Effector memory CD8-positive, alpha-beta T cell (primary cell): ENCODE results near the gene TPP1.

Experiments used
- ATAC-seq: fragments of 150-1000 bp; cut with Tn5 transposase; replicated peaks from 2 replicates; pipeline ENCODE4 v1.10.0; 2021; ENCODE audit warnings: mild to moderate bottlenecking, moderate library complexity
- DNase-seq, 3 experiments: peaks; one replicate each; pipeline ENCODE4 v3.0.0; 2021
- H3K27ac Mint-ChIP-seq, 2 donors: one replicate each; pipeline ENCODE4 v1.8.0; 2022; ENCODE audit warnings: mild to moderate bottlenecking in 2 of 2, mixed read lengths in 2 of 2, moderate library complexity in 2 of 2
- H3K27me3 Mint-ChIP-seq, 2 donors: one replicate each; pipeline ENCODE4 v1.8.0; 2022; ENCODE audit warnings: mixed read lengths in 2 of 2
- H3K36me3 Mint-ChIP-seq: one replicate; pipeline ENCODE4 v1.8.0; 2022; ENCODE audit warnings: mild to moderate bottlenecking, moderate library complexity, mixed read lengths; ENCODE audit not compliant: insufficient read depth
- H3K4me1 Mint-ChIP-seq, 2 donors: one replicate each; pipeline ENCODE4 v1.8.0; 2022; ENCODE audit warnings: low read depth in 2 of 2, mixed read lengths in 2 of 2
- H3K4me3 Mint-ChIP-seq, 2 donors: one replicate each; pipeline ENCODE4 v1.8.0; 2022; ENCODE audit warnings: mild to moderate bottlenecking in 2 of 2, mixed read lengths in 2 of 2, moderate library complexity in 2 of 2
- H3K9me3 Mint-ChIP-seq, 2 donors: one replicate each; pipeline ENCODE4 v1.8.0; 2022; ENCODE audit warnings: mixed read lengths in 2 of 2

TPP1 gene

GRCh38 chr11:6655020-6655789, 36.0 kb upstream of the TPP1 start:
- H3K4me3 Mint-ChIP-seq = no peak overlapping the region
- DNase-seq (no peak), ATAC-seq (peak; percentile 56)
- H3K27me3 Mint-ChIP-seq = peaks cover 4 to 9% of the 10 kb centered on the region in 2 donors
- H3K27ac Mint-ChIP-seq = no peak overlapping the region
- H3K9me3 Mint-ChIP-seq = no peaks in the 10 kb centered on the region
- H3K36me3 Mint-ChIP-seq = no peaks in the 10 kb centered on the region
- peaks cover 0 to 6% of the 10 kb centered on the region in 2 donors for H3K4me1 Mint-ChIP-seq

DNA sequence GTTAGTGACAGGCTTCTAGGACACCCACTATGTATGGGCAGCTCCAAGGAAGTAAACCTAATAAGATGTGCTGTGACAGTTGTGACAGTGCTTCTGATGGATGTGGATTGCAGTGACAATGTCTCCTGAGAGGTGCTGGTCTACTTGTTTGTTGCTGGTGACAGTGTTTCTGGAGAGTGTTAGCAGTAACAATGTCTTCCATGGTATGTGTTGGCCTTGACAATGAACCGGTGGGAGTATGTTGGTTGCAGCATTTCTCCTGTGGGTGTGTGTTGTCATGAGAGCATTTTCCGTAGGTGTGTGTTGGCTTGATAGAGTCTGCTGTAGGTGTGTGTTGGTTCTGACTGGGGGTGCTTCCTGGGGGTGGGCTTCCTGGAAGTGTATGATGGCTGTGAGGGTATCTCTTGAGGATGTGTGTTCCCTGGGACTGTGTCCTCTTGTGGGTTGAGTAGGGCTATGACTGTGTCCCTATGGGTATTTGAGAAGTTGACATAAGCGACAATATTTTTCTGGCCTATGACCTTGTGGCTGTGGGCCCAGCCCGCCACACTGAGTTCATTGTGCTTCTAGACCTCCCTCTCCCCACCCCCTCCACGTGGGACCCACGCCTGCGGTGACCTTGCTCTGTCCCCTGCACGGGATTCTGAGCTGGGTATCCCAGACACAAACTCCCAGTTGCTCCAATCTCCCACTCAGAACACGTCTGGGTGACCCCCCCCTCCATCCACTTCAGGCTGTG, 35.2 kb upstream of the TPP1 start:
- Mint-ChIP-seq H3K9me3 (no peaks in the 10 kb centered on the region), H3K4me1 (peaks cover 0 to 6% of the 10 kb centered on the region in 2 donors)
- ATAC-seq = no peak

GRCh38 chr11:6653656-6654055, 34.4 kb upstream of the TPP1 start:
- H3K27me3 Mint-ChIP-seq = peaks cover 4 to 9% of the 10 kb centered on the region in 2 donors
- H3K36me3 Mint-ChIP-seq = no peaks in the 10 kb centered on the region
- no peak overlapping the region for H3K4me3 Mint-ChIP-seq
- ATAC-seq (no peak), DNase-seq (no peak)
- H3K9me3 Mint-ChIP-seq = no peaks in the 10 kb centered on the region
- H3K27ac Mint-ChIP-seq = no peak overlapping the region
- peaks cover 0 to 6% of the 10 kb centered on the region in 2 donors for H3K4me1 Mint-ChIP-seq

More for the DNA sequence above, 35.2 kb upstream of the TPP1 start:
- Mint-ChIP-seq H3K36me3 (no peaks in the 10 kb centered on the region), H3K4me3 (no peak overlapping the region), H3K27me3 (peaks cover 4 to 9% of the 10 kb centered on the region in 2 donors), H3K27ac (no peak overlapping the region)
- DNase-seq = no peak

- ATAC-seq (no peak), DNase-seq (no peak)
- no peak overlapping the region for H3K4me3 Mint-ChIP-seq
- no peaks in the 10 kb centered on the region for H3K36me3 Mint-ChIP-seq
- H3K27me3 Mint-ChIP-seq = peaks cover 4 to 9% of the 10 kb centered on the region in 2 donors
- H3K4me1 Mint-ChIP-seq = peaks cover 0 to 6% of the 10 kb centered on the region in 2 donors
- H3K27ac Mint-ChIP-seq = no peak overlapping the region
- no peaks in the 10 kb centered on the region for H3K9me3 Mint-ChIP-seq
Measured at GRCh38 chr11:6653097-6653496, 33.9 kb upstream of the TPP1 start.

- no peak for DNase-seq
- Mint-ChIP-seq H3K9me3 (no peaks in the 10 kb centered on the region), H3K27ac (no peak overlapping the region), H3K4me1 (peaks cover 0 to 6% of the 10 kb centered on the region in 2 donors), H3K4me3 (no peak overlapping the region), H3K27me3 (peaks cover 4 to 9% of the 10 kb centered on the region in 2 donors), H3K36me3 (no peaks in the 10 kb centered on the region)
- no peak for ATAC-seq
Measured at GRCh38 chr11:6652182-6652581, 33.0 kb upstream of the TPP1 start.

GRCh38 chr11:6650980-6651379, 31.8 kb upstream of the TPP1 start:
- no peak for DNase-seq
- ATAC-seq = no peak
- Mint-ChIP-seq H3K27ac (no peak overlapping the region), H3K27me3 (peaks cover 0 to under 1% of the 10 kb centered on the region in 2 donors), H3K4me3 (no peak overlapping the region), H3K9me3 (no peaks in the 10 kb centered on the region), H3K4me1 (peaks cover 0 to 1% of the 10 kb centered on the region in 2 donors), H3K36me3 (no peaks in the 10 kb centered on the region)

DNA sequence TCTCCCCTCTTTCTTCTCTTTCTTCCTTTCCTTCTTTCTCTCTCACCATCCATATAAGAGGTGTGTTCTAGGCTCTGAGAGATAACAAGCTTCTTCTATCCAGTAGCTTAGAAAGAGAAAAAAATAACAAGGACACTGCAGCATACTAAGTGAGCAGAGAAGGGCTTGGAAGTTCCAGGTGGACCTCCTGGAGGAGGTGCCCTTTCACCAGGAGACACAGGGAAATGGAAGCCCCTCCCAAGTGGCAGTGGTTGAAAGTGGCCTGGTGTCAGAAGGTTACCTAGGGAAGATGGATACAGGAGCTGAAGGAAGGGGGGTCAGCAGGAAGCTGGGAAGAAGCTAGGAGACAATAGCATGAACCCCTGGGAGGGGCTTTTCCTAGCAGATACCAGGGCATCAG, 30.9 kb upstream of the TPP1 start:
- Mint-ChIP-seq H3K36me3 (no peaks in the 10 kb centered on the region), H3K4me3 (no peak overlapping the region), H3K27me3 (no peaks in the 10 kb centered on the region), H3K9me3 (no peaks in the 10 kb centered on the region), H3K4me1 (peaks cover 0 to 1% of the 10 kb centered on the region in 2 donors), H3K27ac (no peak overlapping the region)
- ATAC-seq = no peak
- DNase-seq = no peak

DNA sequence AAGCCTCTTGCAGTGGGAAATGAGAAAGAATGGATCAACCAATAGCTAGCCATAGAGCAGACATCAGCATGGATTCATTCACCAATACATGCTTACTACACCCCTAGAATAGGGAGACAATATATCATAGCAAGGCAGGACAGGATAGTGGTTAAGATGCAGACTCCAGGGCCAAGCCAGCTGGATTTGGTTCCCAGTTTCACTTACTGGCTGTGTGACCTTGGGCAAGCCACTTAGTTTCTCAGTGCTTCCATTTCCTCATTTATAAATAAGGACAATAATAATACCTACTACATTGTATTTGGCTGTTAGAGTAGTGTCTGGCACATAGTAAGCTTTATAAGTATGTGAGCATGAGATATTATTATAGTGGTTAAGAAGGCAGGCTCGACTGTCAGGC, 29.3 kb upstream of the TPP1 start:
- ATAC-seq (no peak), DNase-seq (no peak)
- peaks cover 0 to 5% of the 10 kb centered on the region in 2 donors for H3K4me1 Mint-ChIP-seq
- no peak overlapping the region for H3K27ac Mint-ChIP-seq
- H3K27me3 Mint-ChIP-seq = no peaks in the 10 kb centered on the region
- no peaks in the 10 kb centered on the region for H3K36me3 Mint-ChIP-seq
- no peaks in the 10 kb centered on the region for H3K9me3 Mint-ChIP-seq
- no peak overlapping the region for H3K4me3 Mint-ChIP-seq

DNA sequence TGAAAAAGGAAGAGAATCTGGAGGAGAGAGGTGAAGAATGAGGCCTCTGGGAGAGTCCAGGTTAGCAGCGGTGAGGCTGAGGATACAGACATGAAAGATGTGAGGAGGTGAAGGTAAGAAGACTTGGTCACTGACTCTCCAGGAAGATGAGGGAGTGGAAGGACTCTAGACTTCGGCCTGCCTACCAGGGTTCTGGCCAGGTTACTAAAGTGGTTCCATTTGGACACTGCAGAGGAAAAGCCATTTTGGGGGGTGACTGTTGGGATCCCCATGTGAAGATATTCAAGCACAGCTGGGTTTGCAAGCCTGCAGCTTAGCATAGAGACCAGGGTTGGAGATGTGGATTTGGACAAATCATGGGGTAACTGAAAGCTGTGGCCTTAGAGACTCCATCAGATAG, 28.6 kb upstream of the TPP1 start:
- no peaks in the 10 kb centered on the region for H3K9me3 Mint-ChIP-seq
- peaks cover 0 to 5% of the 10 kb centered on the region in 2 donors for H3K4me1 Mint-ChIP-seq
- H3K27me3 Mint-ChIP-seq = no peaks in the 10 kb centered on the region
- ATAC-seq (no peak), DNase-seq (no peak)
- no peak overlapping the region for H3K27ac Mint-ChIP-seq
- H3K36me3 Mint-ChIP-seq = no peaks in the 10 kb centered on the region
- H3K4me3 Mint-ChIP-seq = no peak overlapping the region

DNA sequence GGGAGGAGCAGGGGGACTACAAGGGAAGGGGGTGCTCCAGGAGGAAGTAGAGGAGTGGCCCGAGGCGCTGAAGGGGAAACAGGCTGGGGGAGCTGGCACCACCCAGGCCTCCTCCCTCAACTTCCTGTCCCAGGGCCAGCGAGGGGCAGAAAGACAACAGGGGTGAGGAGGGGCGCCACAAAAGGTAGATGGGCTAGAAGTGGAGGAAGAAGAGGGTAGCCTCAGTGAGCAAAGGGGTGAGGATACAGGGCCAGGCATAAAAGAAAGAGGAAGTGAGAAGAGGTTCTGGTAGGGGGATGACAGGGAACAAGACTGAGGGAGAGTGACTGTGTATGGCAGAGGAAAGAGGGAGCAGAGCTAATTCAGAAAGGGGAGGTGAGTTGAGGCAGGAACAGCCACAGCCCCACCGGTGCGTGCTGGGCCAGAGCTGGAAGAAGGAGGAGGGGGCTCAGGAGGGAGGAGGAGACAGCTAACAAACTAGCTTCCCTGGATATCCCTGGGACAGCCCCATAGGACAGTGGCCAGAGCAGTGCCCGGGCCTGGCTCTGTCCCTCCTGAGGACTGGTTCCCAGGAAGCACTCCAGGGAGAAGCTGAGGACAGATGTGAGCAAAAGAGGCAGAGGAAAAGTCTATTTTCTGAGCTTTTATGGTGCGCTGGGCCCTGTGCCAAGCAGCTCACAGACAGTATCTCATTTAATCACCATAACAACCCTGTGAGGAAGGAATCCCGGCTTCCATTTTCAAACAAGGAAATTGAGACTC, 27.9 kb upstream of the TPP1 start:
- Mint-ChIP-seq H3K4me1 (peaks cover 0 to 5% of the 10 kb centered on the region in 2 donors), H3K9me3 (no peaks in the 10 kb centered on the region), H3K27me3 (no peaks in the 10 kb centered on the region), H3K36me3 (no peaks in the 10 kb centered on the region), H3K27ac (no peak overlapping the region), H3K4me3 (no peak overlapping the region)
- ATAC-seq (peak; percentile 65), DNase-seq (no peak)

DNA sequence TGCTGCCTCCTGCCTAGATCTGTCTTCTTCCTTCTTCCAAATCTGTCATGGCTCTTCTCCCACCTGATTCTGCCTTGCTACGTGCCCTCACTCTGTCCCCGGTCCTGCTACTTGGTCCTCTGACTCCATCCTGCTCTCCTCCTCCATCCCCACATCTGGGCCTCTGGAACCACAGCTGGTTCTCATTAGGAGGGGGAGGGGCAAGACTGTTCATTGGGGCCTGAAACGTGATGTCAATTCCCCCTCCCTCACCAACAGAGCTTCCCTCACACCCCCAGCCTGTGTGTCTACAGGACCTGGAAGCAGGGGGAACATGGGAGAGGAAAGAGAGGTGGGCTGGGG, 27.3 kb upstream of the TPP1 start:
- Mint-ChIP-seq H3K36me3 (no peaks in the 10 kb centered on the region), H3K27ac (no peak overlapping the region), H3K4me1 (peaks cover 0 to 5% of the 10 kb centered on the region in 2 donors), H3K4me3 (no peak overlapping the region), H3K9me3 (no peaks in the 10 kb centered on the region), H3K27me3 (no peaks in the 10 kb centered on the region)
- peak; percentile 9 for ATAC-seq
- DNase-seq = no peak

- no peak for DNase-seq
Measured at GRCh38 chr11:6646071-6646470, 26.8 kb upstream of the TPP1 start.

DNA sequence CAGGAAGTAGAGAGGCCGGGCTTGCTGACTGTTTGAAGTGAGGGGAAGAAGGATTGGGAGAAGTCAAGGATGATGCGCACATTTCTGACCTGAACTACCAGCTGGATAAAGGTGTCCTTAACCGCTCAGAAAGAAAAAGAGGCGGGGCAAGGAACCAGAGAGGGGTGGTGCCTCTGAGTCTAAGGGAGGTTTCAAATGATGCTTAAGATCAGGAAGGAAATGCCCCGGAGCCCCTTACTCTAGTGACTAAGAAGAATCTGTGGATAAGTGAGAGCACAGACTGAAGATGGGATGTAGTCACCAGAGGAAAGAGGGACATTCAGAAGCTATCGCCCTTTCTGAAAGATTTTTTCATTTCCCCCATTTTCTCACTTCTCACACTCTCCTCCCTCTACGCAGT, 23.7 kb upstream of the TPP1 start:
- no peak for ATAC-seq
- no peak overlapping the region for H3K4me3 Mint-ChIP-seq
- H3K36me3 Mint-ChIP-seq = no peaks in the 10 kb centered on the region
- no peak overlapping the region for H3K27ac Mint-ChIP-seq
- H3K9me3 Mint-ChIP-seq = no peaks in the 10 kb centered on the region
- H3K4me1 Mint-ChIP-seq = peaks cover 0 to 5% of the 10 kb centered on the region in 2 donors
- no peak for DNase-seq
- H3K27me3 Mint-ChIP-seq = no peaks in the 10 kb centered on the region

More at GRCh38 chr11:6646071-6646470, 26.8 kb upstream of the TPP1 start:
- Mint-ChIP-seq H3K27ac (no peak overlapping the region), H3K4me3 (no peak overlapping the region), H3K4me1 (peaks cover 0 to 5% of the 10 kb centered on the region in 2 donors), H3K36me3 (no peaks in the 10 kb centered on the region), H3K9me3 (no peaks in the 10 kb centered on the region), H3K27me3 (no peaks in the 10 kb centered on the region)
- ATAC-seq = no peak
